Measurements from ENCODE around the gene ARHGAP21.

DNA sequence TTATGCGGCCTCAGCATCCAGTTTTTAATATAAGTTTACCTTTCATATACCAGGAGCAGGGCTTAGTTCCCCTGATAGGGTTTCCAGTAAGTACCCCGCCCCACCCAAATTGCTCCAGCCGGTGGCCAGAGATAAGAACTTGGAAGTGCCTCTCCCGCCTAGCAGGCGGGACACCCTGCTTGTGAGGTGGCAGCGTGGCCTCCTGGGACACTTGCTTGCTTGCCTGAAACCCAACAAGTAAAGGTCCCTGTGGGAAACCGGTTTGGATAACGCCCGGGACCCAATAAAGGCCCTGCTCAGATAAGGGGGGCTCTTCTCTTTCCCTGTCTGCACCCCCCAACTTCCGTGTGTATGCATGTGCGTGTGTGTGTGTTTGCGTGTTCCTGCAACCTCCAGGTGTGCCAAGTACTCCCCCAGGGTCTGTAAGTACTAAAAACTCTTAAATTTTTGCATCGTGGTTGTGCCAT lies 154.3 kb downstream of the ARHGAP21 start:
- TF ChIP-seq, protein P1, sequence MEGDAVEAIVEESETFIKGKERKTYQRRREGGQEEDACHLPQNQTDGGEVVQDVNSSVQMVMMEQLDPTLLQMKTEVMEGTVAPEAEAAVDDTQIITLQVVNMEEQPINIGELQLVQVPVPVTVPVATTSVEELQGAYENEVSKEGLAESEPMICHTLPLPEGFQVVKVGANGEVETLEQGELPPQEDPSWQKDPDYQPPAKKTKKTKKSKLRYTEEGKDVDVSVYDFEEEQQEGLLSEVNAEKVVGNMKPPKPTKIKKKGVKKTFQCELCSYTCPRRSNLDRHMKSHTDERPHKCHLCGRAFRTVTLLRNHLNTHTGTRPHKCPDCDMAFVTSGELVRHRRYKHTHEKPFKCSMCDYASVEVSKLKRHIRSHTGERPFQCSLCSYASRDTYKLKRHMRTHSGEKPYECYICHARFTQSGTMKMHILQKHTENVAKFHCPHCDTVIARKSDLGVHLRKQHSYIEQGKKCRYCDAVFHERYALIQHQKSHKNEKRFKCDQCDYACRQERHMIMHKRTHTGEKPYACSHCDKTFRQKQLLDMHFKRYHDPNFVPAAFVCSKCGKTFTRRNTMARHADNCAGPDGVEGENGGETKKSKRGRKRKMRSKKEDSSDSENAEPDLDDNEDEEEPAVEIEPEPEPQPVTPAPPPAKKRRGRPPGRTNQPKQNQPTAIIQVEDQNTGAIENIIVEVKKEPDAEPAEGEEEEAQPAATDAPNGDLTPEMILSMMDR (IDR thresholded peaks at IDR 0.05), result no peak
- TF ChIP-seq, protein P2, sequence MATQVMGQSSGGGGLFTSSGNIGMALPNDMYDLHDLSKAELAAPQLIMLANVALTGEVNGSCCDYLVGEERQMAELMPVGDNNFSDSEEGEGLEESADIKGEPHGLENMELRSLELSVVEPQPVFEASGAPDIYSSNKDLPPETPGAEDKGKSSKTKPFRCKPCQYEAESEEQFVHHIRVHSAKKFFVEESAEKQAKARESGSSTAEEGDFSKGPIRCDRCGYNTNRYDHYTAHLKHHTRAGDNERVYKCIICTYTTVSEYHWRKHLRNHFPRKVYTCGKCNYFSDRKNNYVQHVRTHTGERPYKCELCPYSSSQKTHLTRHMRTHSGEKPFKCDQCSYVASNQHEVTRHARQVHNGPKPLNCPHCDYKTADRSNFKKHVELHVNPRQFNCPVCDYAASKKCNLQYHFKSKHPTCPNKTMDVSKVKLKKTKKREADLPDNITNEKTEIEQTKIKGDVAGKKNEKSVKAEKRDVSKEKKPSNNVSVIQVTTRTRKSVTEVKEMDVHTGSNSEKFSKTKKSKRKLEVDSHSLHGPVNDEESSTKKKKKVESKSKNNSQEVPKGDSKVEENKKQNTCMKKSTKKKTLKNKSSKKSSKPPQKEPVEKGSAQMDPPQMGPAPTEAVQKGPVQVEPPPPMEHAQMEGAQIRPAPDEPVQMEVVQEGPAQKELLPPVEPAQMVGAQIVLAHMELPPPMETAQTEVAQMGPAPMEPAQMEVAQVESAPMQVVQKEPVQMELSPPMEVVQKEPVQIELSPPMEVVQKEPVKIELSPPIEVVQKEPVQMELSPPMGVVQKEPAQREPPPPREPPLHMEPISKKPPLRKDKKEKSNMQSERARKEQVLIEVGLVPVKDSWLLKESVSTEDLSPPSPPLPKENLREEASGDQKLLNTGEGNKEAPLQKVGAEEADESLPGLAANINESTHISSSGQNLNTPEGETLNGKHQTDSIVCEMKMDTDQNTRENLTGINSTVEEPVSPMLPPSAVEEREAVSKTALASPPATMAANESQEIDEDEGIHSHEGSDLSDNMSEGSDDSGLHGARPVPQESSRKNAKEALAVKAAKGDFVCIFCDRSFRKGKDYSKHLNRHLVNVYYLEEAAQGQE (IDR thresholded peaks at IDR 0.05; ENCODE audit: insufficient read depth in 1 of 2, low read depth in 2 of 2, low read length in 1 of 2), result no peak
- TF ChIP-seq POLR2AphosphoS5 (IDR thresholded peaks at IDR 0.05; ENCODE audit: low read depth, low read length), result no peak
- TF ChIP-seq SIN3A (IDR thresholded peaks at IDR 0.05; ENCODE audit: borderline replicate concordance, insufficient read depth, low read depth, low read length), result no peak
- TF ChIP-seq TCF7L2 (IDR thresholded peaks at IDR 0.05; ENCODE audit: low read depth, low read length), result no peak
